ENCODE measurements around the gene PTPRM. TPM values are rescaled to one million over a fixed set of nuclear protein-coding genes. Genes with fewer than 3 reads are reported as not detected.
"Not testable (repeated sequence)": the region's sequence is repeated elsewhere in the genome, so short reads cannot be mapped to it uniquely, and the experiment has no call there.

The PTPRM gene
- total RNA-seq, 1 donor from 2014 or later = 63.2 TPM

GRCh38 chr18:7730682-7731081 is 163.6 kb downstream of the PTPRM start:
- no peak for DNase-seq (ENCODE audit: low read depth)
- H3K4me3 ChIP-seq (ENCODE audit: low read depth, low read length) = no peak overlapping the region
- TF ChIP-seq, protein P1, sequence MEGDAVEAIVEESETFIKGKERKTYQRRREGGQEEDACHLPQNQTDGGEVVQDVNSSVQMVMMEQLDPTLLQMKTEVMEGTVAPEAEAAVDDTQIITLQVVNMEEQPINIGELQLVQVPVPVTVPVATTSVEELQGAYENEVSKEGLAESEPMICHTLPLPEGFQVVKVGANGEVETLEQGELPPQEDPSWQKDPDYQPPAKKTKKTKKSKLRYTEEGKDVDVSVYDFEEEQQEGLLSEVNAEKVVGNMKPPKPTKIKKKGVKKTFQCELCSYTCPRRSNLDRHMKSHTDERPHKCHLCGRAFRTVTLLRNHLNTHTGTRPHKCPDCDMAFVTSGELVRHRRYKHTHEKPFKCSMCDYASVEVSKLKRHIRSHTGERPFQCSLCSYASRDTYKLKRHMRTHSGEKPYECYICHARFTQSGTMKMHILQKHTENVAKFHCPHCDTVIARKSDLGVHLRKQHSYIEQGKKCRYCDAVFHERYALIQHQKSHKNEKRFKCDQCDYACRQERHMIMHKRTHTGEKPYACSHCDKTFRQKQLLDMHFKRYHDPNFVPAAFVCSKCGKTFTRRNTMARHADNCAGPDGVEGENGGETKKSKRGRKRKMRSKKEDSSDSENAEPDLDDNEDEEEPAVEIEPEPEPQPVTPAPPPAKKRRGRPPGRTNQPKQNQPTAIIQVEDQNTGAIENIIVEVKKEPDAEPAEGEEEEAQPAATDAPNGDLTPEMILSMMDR (conservative IDR thresholded peaks at IDR 0.05; ENCODE audit: low read depth, low read length) = no peak

DNA sequence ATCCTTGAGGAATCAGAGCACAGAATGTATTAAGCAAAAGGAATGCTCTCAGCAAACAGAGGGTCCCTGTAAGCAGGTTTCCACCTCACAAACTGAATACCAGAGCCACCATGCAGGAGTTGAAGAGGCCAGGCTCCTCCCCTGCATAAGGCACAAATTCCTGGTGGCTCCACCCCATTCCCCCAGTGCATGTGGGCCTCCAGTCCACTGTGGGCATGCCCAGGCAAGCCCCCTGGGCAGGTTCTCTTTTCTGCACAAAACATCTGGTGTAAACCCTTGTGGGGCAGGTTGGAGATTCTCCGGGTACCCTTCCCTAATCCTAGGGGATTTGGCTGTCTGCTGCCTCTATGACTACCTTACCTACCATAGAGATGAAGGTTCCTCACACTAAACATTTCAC is 166.5 kb downstream of the PTPRM start:
- no peak overlapping the region for H3K4me3 ChIP-seq (ENCODE audit: low read depth, low read length)
- TF ChIP-seq, protein P1 (conservative IDR thresholded peaks at IDR 0.05; ENCODE audit: low read depth, low read length) = no peak
- DNase-seq (ENCODE audit: low read depth) = no peak

- TF ChIP-seq, protein P1 (conservative IDR thresholded peaks at IDR 0.05; ENCODE audit: low read depth, low read length) = peak; percentile 68
These were observed 168.1 kb downstream of the PTPRM start for GRCh38 chr18:7735196-7735595.

DNA sequence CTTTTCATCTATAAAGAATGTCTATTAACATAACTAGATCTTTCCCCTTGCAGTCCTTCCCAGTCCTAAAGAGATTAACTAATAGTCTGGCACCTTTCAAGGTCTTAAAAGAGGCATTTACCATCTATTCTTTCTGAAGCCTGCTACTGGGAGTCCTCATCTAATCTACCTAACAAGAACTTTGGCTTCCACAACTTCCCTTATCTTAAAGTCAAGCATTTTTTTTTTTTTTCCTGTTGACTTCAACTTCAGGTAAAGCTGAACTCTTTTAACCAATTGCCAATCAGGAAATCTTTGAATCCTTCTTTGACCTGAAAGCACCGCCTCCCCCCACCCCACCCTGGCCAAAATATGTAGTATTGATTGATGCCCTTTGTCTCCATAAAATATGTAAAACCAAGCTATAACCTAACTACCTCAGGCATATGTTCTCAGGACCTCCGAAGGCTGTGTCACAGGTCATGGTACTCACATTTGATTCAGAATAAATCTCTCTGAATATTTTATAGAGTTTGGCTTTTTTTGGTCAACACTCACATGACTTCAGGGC is 168.6 kb downstream of the PTPRM start:
- no peak overlapping the region for H3K4me3 ChIP-seq (ENCODE audit: low read depth, low read length)
- no peak for DNase-seq (ENCODE audit: low read depth)
- TF ChIP-seq, protein P1 (conservative IDR thresholded peaks at IDR 0.05; ENCODE audit: low read depth, low read length) = no peak

More at GRCh38 chr18:7735196-7735595, 168.1 kb downstream of the PTPRM start:
- DNase-seq (ENCODE audit: low read depth) = no peak
- H3K4me3 ChIP-seq (ENCODE audit: low read depth, low read length) = no peak overlapping the region

GRCh38 chr18:7736526-7736925 is 169.4 kb downstream of the PTPRM start:
- DNase-seq (ENCODE audit: low read depth); H3K4me3 ChIP-seq (ENCODE audit: low read depth, low read length): not testable (repeated sequence)

DNA sequence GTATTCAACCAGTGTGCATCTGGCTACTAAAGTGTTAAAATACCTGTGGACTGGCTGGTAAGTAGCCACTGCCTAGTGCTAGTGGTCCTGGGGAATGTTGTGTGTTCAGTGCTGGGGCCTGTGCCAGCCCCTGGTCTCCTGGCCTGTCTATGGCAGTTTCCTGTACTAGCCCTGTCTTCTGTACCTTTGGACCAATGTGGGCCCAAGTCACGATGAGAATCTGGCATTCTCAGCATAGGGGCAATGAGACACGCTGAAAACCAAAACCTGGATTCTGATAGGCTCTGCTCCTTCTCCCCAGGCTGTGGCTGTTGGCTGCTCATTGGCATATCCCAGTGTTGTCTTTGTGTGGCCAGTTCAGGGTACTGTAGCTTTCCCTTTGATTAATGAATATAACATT is 170.4 kb downstream of the PTPRM start:
- H3K4me3 ChIP-seq (ENCODE audit: low read depth, low read length) = no peak overlapping the region
- TF ChIP-seq, protein P1 (conservative IDR thresholded peaks at IDR 0.05; ENCODE audit: low read depth, low read length) = no peak
- no peak for DNase-seq (ENCODE audit: low read depth)

DNA sequence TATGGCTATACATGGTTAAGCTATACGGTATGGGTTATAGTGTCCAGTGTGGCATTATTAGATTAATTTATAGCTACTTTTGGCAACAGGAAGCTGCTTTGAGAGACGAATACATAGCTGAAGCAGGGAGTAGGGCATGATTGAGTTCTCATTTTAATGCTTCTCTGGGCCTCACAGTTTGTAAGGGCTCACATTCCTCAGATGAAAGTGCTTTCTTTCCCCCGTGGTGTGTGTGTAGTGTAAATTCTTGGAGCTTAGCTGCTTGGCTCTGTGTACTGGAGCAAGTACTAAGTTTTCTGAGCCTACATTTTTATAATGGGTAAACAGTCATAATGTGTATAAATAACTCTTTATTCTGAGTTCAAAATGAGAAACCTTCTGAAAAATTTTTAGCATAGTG is 173.7 kb downstream of the PTPRM start:
- TF ChIP-seq, protein P1 (conservative IDR thresholded peaks at IDR 0.05; ENCODE audit: low read depth, low read length) = no peak

More for the DNA sequence above, 173.7 kb downstream of the PTPRM start:
- H3K4me3 ChIP-seq (ENCODE audit: low read depth, low read length) = no peak overlapping the region
- no peak for DNase-seq (ENCODE audit: low read depth)
